Embryonic facial prominence (tissue), 1 donor: ENCODE measurements around the gene COLEC11.
A peak's percentile ranks its signal among the peaks of the same experiment; 100 is the strongest.
"Not testable (repeated sequence)": the region's sequence is repeated elsewhere in the genome, so short reads cannot be mapped to it uniquely, and the experiment has no call there.

Experiments used
- DNase-seq: peaks from one replicate; pipeline ENCODE4 v3.0.0-alpha.2; 2016; ENCODE audit errors: extremely low spot score

Gene COLEC11

GRCh38 chr2:3594493-3595281, at the start of gene COLEC11:
Gene COLEC11 (plus strand): TSS chr2:3595112. CDS start chr2:3604341, 9,229 bp downstream.
- DNase-seq = no peak

DNA sequence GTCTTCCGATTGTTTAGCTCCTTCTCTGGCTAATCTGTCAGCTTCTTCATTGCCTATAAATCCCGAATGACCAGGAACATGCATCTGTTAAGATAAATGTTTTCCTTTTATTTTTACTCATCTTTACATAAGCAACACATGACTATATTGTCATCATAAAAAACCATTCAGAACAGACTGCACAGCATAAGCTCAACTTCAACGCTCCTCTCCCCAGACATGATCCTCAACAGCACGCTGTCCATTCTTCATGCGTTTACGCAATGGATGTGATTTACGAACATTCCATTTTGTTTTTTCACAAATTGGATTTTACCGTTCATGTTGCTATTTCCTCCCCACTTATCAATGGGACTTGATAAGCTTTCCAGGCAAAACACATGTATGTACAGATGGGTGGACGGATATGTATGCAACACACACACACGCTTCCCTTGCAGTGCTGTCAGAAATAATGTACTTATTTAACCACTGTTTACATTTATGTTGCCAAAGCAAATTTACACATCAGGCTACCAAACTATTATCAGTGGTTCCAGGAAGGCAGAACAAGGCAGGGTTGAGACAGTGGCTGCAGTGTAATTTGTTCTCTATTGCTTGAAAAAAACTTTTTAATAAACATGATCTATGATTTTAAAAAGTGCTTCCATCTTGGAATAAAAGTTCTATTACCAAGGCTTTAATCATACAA, 49.0 kb upstream of the COLEC11 start:
- no peak for DNase-seq

DNA sequence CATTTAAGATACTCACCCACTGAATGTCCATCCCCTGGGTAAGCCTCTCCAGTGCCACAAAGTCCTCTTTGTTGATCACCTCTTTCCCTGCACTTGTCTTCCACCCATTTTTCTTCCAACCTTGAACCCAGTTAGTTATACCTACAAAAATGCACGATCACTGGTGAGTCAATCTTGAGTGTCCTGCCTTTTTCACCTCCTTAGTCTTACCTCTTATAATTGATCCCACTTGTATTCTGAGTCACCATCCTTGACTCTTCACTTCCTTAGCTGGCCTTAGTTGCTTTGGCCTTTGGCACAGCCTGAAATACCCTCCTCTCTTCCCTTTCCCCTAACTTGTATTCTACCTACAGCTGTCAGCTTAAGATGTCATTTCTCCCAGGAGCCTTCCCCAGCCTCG, 47.0 kb upstream of the COLEC11 start:
- no peak for DNase-seq

GRCh38 chr2:3553946-3554345, 41.0 kb upstream of the COLEC11 start:
- DNase-seq = no peak

DNA sequence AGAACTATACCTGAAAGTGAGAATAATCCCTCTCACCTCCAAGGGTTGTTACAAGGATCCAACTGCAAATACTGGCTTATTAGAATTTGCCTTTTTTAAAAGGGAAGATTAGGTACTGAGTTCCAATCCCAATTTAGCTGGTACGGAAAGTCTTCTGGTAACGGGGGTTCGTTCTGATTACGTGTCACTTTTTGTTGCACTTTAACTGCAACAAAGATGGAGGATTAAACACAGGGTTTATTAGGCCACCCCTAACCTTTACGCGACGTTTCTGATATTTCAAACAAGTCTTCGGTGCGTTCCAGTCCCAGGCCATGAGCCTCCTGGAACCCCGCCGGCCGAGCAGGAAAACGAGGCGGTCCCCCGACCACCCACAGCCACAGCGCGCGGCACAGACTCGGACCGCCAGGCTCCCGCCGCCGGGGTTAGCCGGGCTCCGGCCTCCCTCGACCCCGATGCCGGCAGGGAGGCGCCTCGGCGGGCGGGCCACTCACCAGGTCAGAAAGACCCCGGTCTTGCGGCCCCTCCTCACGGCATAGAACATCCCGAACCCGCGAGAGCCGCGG, 37.2 kb upstream of the COLEC11 start:
- no peak for DNase-seq

GRCh38 chr2:3558205-3559014, 36.5 kb upstream of the COLEC11 start, which contains the start of gene RNASEH1:
Gene RNASEH1 (minus strand): TSS chr2:3558333. CDS start chr2:3558260, 73 bp downstream.
- DNase-seq = peak; percentile 97

DNA sequence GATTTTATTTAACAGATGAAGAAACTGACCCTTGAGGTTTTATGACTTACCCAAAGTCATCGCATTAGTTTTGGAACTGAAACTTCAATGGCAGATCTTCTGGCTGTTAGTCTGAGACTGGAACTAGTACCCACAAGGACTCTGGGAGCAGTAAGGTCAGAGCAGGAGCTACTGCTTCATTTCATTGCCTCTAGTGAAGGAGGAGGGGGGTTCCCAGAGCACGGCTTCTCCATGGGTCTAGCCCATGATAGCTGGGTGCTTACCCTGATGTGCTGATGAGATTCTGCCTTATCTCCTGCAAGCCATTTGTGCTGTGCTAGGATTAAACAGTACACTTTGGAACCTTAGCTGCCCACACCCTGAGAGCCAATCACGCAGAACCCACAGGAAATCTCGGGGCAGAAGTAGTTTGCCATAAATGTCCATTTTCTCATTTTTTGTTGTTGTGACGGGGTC, 31.4 kb upstream of the COLEC11 start:
- DNase-seq = no peak

- no peak for DNase-seq
Observed at GRCh38 chr2:3565117-3565516, 29.8 kb upstream of the COLEC11 start.

DNA sequence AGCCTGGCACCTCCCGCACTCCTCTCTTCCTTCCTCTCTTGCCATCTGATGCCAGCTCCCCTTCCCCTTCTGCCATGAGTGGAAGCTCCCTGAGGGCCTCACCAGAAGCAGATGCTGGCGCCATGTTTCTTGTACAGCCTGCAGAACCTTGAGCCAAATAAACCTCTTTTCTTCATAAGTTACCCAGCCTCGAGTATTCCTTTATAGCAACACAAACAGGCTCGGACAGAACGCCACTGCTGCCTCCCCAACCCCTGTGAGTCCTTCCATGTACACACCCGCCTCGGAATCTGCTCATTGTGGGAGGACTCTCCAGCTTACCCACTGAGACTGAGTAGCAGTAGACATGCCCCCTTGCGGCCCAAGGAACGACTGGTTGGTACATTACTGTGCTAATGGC, 28.1 kb upstream of the COLEC11 start:
- no peak for DNase-seq

DNA sequence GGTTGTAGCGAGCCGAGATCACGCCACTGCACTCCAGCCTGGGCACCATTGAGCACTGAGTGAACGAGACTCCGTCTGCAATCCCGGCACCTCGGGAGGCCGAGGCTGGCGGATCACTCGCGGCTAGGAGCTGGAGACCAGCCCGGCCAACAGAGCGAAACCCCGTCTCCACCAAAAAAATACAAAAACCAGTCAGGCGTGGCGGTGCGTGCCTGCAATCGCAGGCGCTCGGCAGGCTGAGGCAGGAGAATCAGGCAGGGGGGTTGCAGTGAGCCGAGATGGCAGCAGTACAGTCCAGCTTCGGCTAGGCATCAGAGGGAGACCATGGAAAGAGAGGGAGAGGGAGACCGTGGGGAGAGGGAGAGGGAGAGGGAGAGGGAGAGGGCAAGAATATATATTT, 25.3 kb upstream of the COLEC11 start:
- not testable (repeated sequence) for DNase-seq

DNA sequence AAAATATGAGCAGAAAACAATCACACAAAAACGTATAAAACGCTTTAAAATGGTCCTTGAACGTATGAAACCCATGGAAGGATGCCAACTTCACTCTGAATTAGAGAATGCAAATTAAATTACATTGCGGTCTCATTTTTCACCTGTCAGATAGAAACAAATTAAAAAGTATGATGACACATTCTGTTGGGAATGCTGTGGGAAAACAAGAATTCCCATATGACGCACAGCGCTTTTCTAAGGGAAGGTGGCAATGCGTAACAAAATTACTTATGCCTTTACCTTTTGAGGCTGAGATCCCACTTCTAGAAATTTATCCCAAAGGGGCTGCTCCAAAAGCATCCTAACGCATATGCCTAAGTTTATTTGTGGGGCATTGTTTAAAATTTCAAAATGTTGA, 23.6 kb upstream of the COLEC11 start:
- no peak for DNase-seq

DNA sequence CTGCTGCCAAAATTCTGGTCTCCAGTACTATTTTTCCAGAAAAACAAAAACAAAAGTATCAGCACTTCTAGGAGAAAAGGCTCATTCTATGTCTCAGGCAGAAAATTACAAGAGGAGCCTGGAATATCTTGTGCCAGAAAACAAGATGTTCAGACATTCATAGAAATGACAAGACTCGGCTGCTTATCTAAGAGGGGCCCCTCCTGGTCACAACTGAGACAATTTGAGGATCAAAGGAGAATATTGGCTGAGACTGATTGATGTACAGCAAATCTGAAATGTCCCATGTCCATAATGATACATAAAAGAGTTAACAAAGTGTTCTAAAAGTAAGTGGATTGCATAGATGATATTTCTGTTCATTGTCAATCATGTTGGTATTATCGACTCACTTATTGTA, 22.3 kb upstream of the COLEC11 start:
- no peak for DNase-seq

DNA sequence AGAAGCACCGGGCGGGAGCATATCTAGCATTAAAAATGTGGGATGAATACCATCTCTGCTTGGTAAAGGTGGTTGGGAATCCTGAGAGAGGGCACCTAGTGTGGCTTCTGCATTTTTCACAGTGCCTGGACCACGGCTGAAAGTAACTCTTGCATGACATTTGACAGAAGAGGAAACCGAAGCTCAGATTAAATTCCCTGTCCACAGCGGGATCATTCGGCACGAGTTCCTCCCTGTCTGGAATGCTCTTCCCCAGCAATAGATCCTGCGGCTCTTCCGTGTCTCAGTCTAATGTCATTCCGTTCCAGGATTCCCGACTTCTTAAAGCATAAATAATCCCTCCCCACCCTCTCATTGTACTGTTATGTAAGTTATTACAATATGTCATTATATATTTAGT, 20.8 kb upstream of the COLEC11 start:
- no peak for DNase-seq

DNA sequence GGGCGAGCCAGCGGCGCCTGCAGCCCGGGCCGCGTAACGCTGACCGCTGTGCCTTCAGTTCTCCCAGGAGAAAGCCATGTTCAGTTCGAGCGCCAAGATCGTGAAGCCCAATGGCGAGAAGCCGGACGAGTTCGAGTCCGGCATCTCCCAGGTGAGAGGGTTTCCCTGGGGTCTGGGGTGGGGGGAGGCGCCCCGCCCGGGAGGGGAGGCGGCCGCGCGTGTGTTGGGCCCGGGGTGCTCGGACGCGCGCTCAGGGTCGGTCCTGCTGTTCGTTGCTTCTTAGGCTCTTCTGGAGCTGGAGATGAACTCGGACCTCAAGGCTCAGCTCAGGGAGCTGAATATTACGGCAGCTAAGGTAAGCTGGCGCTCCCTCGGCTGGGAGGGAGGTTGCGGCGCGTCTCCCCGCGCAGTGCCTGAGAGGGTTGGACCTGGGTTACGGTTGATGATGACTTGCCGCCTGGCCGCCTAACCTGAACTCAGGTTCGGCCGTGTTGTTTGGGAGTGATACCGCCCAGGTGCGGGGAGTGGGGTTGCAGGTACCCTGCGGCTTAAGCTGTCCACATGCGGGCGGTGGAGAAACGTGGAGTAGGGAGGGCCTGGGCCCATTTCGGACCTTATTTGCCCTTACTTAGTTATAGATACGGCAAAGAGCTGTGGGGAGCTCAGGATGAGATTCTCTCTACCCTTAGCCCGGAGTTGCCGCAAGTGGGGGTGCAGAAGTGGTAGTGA, 19.2 kb upstream of the COLEC11 start:
- no peak for DNase-seq

DNA sequence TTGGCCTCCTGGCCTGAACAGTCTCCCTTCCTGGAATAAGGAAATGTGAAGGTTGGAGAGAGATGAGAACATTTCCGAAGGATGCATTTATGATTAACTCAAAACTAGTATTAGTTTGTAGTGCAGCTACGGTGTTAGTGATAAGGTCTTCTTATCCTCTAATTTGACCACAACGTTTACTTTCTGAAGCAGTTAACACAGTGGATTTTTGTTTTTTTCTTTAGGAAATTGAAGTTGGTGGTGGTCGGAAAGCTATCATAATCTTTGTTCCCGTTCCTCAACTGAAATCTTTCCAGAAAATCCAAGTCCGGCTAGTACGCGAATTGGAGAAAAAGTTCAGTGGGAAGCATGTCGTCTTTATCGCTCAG, 18.7 kb upstream of the COLEC11 start:
- DNase-seq = not testable (repeated sequence)

- DNase-seq = no peak
Observed at GRCh38 chr2:3578987-3579386, 15.9 kb upstream of the COLEC11 start.

- no peak for DNase-seq
Observed at GRCh38 chr2:3580449-3580848, 14.5 kb upstream of the COLEC11 start.

DNA sequence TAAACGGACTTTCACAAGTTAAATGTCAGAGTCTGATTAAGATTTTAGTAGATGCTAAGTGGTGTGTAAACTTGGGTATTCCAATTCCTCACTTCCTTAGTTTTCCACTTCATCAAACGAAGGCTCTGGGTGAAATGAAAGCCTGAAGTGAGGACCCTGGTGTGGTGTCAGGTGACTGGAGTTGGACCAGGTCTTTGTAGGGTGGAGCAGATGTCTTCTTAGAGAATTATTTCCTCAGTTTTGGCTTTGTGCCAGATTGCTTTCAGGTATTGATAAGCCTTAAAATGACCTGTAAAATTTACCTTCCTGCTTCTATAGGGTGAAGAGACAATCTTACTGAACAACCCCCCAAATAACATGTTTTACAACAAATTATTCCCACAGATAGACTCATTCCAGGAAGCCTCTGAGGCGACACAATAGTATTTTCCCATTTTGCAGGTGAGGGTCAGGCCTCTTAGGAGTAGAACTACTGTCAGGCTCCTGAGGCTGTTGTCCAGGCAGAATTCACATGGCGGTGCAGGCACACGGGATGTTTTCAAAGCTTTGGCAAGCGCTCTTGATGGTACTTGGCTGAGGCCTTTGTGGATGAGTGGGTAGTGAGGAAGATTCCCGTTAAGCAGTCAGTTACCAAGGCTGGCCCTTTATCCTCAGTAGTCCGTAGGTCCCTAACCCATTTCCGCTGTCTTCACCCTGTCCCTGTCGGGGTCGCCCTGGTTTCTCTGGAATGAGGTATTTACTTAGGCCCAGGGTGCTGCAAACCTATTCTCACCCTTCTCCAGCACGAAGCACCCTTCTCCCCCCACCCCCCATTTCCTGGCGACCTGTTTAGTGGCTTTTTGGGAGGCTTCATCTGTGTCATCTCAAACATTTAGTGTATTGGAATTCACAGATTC, 13.3 kb upstream of the COLEC11 start:
- no peak for DNase-seq

DNA sequence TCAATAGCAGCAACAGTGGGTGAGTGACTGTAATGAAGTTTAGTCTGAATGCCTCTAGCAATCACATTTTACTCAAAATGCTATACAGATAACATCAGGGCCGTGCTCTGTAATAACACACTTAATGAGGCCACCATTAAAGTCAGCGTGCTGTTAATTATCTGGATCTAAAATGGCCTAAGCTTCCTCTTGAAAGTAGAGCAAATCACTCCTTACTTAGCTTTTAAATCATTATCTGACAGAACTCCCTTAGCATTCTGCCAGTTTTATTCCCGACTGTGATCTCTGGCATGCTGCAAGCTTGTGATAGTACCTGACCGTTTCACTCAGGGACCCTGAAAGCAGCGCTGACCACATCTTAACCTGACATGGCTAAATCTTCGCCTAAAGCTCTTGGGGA, 10.8 kb upstream of the COLEC11 start:
- no peak for DNase-seq

- DNase-seq = no peak
Observed at GRCh38 chr2:3584608-3585260, 10.2 kb upstream of the COLEC11 start.
